Psoas muscle (tissue), 8 donors: ENCODE data around the gene TM9SF4. TPM values are rescaled to one million over a fixed set of nuclear protein-coding genes. Genes with fewer than 3 reads are reported as not detected.
A peak's percentile ranks its signal among the peaks of the same experiment; 100 is the strongest.

Experiments
- ATAC-seq, 4 donors: fragments of 200-7000 bp; cut with Tn5 transposase; one replicate each; pipeline ENCODE4 v1.9.1; 2020; ENCODE audit warnings: moderate library complexity in 3 of 4, mild to moderate bottlenecking in 2 of 4
- DNase-seq, 2 donors: peaks; one replicate each; pipeline ENCODE4 v3.0.0-alpha.2; 2020
- H3K27ac ChIP-seq: fragments of 200-600 bp; one replicate; pipeline ENCODE4 v1.8.0; 2022
- H3K27me3 ChIP-seq, 3 donors: fragments of 200-600 bp in 1 of 3; one replicate each; pipeline versions ENCODE4 v1.6.1 to v1.8.0; 2013 to 2022; ENCODE audit warnings: low read length in 2 of 3, mild to moderate bottlenecking in 2 of 3, moderate library complexity in 1 of 3; ENCODE audit not compliant: insufficient read depth in 3 of 3
- H3K36me3 ChIP-seq, 2 donors: fragments of 200-600 bp in 1 of 2; one replicate each; pipeline versions ENCODE4 v1.6.1 to v1.8.0; 2013 to 2022; ENCODE audit warnings: low read depth in 1 of 2, mild to moderate bottlenecking in 1 of 2, moderate library complexity in 1 of 2; ENCODE audit not compliant: insufficient read depth in 1 of 2
- H3K4me1 ChIP-seq: fragments of 200-600 bp; one replicate; pipeline ENCODE4 v1.8.0; 2022
- H3K4me3 ChIP-seq: fragments of 200-600 bp; one replicate; pipeline ENCODE4 v1.8.0; 2022; ENCODE audit warnings: mild to moderate bottlenecking
- H3K9me3 ChIP-seq: fragments of 200-600 bp; one replicate; pipeline ENCODE4 v1.8.0; 2022
- CTCF ChIP-seq: fragments of 200-600 bp; IDR thresholded peaks from one replicate; pipeline ENCODE4 v1.8.0; 2022; ENCODE audit warnings: antibody characterized with exemption
- WGBS, 3 donors: extraction: QIAGEN DNeasy Blood & Tissue Kit; methylation state at CpG; one replicate each; pipeline versions ENCODE4 v1.1.6 to v1.1.7; 2013; 5-methylcytosine and 5-hydroxymethylcytosine counted together
- intact Hi-C, 2 donors: fragments of 100-400 bp; cut with DNase I; formaldehyde crosslinking; loops; one replicate each; pipeline versions ENCODE4 v1.11.0 to v1.14.2; 2022
- polyA plus RNA-seq, 3 donors: library from polyadenylated mRNA; stranded (reverse); fragments of 200-250 nt; gene quantifications; one replicate each; pipeline ENCODE4 v1.2.3, GENCODE V29; 2013
- total RNA-seq, 4 donors: library from RNA; stranded (reverse); fragmentation: NEBNext Ultra II Directional in 2 of 4; extraction: Animal tissue kit (Norgen Biotek cat#: 25700) in 2 of 4; gene quantifications; one replicate each; pipeline versions ENCODE4 v1.2.1 to v1.2.4, GENCODE V29; 2021 to 2023
- donor health status: healthy with polysubstance abuse.
- donor health status: DM: no; HTN: no; CAD: no; lungs with moderate emphysema.
- donor health status: Bipolar disorder and iron deficiency.
- donor health status: healthy.
- donor health status: DM: yes; HTN: yes; CAD: no.
- donor health status: DM: no; HTN: no; CAD: no.
- donor health status: DM: no; HTN: no; CAD: no.
- donor health status: DM: yes; HTN: yes; CAD: no.

Gene TM9SF4
- total and polyA plus RNA-seq, 7 donors = 14.0 to 28.0 (median 25.7) TPM

- WGBS, 3 donors = 46 to 90% (median 57%) methylated on average over 8 of the region's 8 CpGs
- Histone ChIP-seq H3K9me3 (no peaks in the 10 kb centered on the region), H3K4me1 (peaks cover 36% of the 10 kb centered on the region), H3K36me3 (peaks cover 0 to 6% of the 10 kb centered on the region in 2 donors), H3K4me3 (no peak overlapping the region), H3K27me3 (no peaks in the 10 kb centered on the region), H3K27ac (no peak overlapping the region)
- ATAC-seq (no peak), DNase-seq (no peak)
- no peak for TF ChIP-seq CTCF
- intact Hi-C loops = no loop called here
Measured at GRCh38 chr20:32126919-32127318, 17.4 kb downstream of the TM9SF4 start.

- no peak for TF ChIP-seq CTCF
- Histone ChIP-seq H3K27me3 (no peaks in the 10 kb centered on the region), H3K4me3 (no peak overlapping the region), H3K9me3 (no peaks in the 10 kb centered on the region), H3K4me1 (peaks cover 36% of the 10 kb centered on the region), H3K27ac (no peak overlapping the region), H3K36me3 (peaks cover 0 to 6% of the 10 kb centered on the region in 2 donors)
- no peak for ATAC-seq
- intact Hi-C loops = no loop called here
- WGBS, 3 donors = 64 to 87% (median 77%) methylated on average over 5 of the region's 5 CpGs
- no peak for DNase-seq
Measured at GRCh38 chr20:32127347-32127746, 17.8 kb downstream of the TM9SF4 start.

- Histone ChIP-seq H3K27me3 (no peaks in the 10 kb centered on the region), H3K36me3 (peaks cover 0 to 9% of the 10 kb centered on the region in 2 donors), H3K27ac (no peak overlapping the region), H3K9me3 (no peaks in the 10 kb centered on the region), H3K4me3 (no peak overlapping the region), H3K4me1 (peaks cover 36% of the 10 kb centered on the region)
- WGBS, 3 donors = 84 to 93% (median 91%) methylated on average over 2 of the region's 2 CpGs
- ATAC-seq = no peak
- TF ChIP-seq CTCF = no peak
- no peak for DNase-seq
- intact Hi-C loops = no loop called here
Measured at GRCh38 chr20:32128167-32128566, 18.7 kb downstream of the TM9SF4 start.

- Histone ChIP-seq H3K9me3 (no peaks in the 10 kb centered on the region), H3K4me3 (no peak overlapping the region), H3K4me1 (peaks cover 36% of the 10 kb centered on the region), H3K27ac (no peak overlapping the region), H3K27me3 (no peaks in the 10 kb centered on the region), H3K36me3 (peaks cover 4 to 18% of the 10 kb centered on the region in 2 donors)
- no peak for TF ChIP-seq CTCF
- intact Hi-C loops = no loop called here
- peak in 2 of 4 donors; percentile 55 to 62 for ATAC-seq
- DNase-seq = no peak
- 56 to 79% (median 62%) methylated on average over 5 of the region's 5 CpGs for WGBS, 3 donors
Measured at GRCh38 chr20:32129863-32130262, 20.3 kb downstream of the TM9SF4 start.

GRCh38 chr20:32130352-32130751 lies 20.8 kb downstream of the TM9SF4 start:
- Histone ChIP-seq H3K4me1 (peaks cover 36% of the 10 kb centered on the region), H3K27me3 (no peaks in the 10 kb centered on the region), H3K4me3 (no peak overlapping the region), H3K27ac (no peak overlapping the region), H3K36me3 (peaks cover 4 to 23% of the 10 kb centered on the region in 2 donors), H3K9me3 (no peaks in the 10 kb centered on the region)
- DNase-seq (no peak), ATAC-seq (peak; percentile 62 to 92 (median 68))
- WGBS, 3 donors = 21 to 87% (median 47%) methylated on average over 2 of the region's 2 CpGs
- no peak for TF ChIP-seq CTCF
- intact Hi-C loops = no loop called here
